A549 (cell line): ENCODE results near the gene ANKRD37.

Experiments used
- CHD2 ChIP-seq: fragments of 150-350 bp; IDR thresholded peaks from 2 replicates; pipeline ENCODE4 v1.6.1; 2014; ENCODE audit warnings: low read length; ENCODE audit not compliant: partially characterized antibody
- KDM5A ChIP-seq: fragments of 200-600 bp; sonication (generic); IDR thresholded peaks from 2 replicates; pipeline ENCODE4 v1.6.1; 2016; ENCODE audit warnings: antibody characterized with exemption, mild to moderate bottlenecking
- POLR2A ChIP-seq: IDR thresholded peaks from 2 replicates; pipeline ENCODE4 v1.6.1; 2012; ENCODE audit warnings: mild to moderate bottlenecking, low read length
- SREBF2 ChIP-seq: fragments of 450-650 bp; IDR thresholded peaks from 2 replicates; pipeline ENCODE4 v1.6.1; 2014; ENCODE audit warnings: mild to moderate bottlenecking, moderate library complexity
- TP53 ChIP-seq: fragments of 250-450 bp; sonication (Bioruptor Pico); IDR thresholded peaks from 2 replicates; pipeline ENCODE4 v1.5.0; 2021; ENCODE audit warnings: mild to moderate bottlenecking, moderate library complexity
- TF ChIP-seq, protein P1 (sequence below): fragments of >200 bp; sonication (Bioruptor Twin); formaldehyde crosslinking; IDR thresholded peaks from 3 replicates; pipeline ENCODE4 v1.5.1; 2016
- TF ChIP-seq, protein P2 (sequence below): fragments of 250-450 bp; sonication (Bioruptor Pico); IDR thresholded peaks from 2 replicates; pipeline ENCODE4 v1.5.0; 2021; ENCODE audit warnings: mild to moderate bottlenecking, moderate library complexity, borderline replicate concordance

DNA sequence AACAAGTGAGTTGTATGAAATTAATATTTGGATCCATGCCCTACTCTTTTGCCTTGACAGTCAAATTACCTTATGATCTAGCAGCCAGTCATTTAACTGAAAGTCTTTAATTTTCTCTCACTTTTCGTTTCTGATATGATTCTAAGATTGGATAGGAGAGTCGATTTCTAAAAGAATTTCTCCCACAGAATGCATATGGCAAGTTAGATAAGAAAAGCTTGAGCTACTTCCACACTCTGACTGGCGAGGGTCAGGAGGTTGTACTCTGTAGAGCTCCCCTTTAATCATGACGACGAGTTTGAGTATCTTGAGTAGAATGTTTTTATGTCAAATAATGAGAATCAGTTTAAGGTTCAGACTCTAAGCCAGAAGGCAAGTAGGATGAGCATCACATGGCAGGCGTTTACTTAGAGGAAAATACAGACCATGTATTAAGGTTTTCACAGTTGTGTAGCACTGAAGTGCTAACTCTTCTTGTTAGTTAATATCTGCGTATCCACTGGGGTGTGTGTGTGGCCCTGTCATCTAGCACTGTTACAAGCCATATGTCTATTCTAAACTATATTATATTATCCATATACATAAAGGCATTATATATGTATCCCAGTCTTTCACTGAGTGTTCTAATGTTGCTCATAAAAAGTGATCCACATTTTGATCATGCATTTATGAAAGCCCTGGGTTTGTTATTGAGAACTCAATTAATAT is 38.8 kb upstream of the ANKRD37 start:
- no peak for TF ChIP-seq CHD2
- TF ChIP-seq, protein P1, sequence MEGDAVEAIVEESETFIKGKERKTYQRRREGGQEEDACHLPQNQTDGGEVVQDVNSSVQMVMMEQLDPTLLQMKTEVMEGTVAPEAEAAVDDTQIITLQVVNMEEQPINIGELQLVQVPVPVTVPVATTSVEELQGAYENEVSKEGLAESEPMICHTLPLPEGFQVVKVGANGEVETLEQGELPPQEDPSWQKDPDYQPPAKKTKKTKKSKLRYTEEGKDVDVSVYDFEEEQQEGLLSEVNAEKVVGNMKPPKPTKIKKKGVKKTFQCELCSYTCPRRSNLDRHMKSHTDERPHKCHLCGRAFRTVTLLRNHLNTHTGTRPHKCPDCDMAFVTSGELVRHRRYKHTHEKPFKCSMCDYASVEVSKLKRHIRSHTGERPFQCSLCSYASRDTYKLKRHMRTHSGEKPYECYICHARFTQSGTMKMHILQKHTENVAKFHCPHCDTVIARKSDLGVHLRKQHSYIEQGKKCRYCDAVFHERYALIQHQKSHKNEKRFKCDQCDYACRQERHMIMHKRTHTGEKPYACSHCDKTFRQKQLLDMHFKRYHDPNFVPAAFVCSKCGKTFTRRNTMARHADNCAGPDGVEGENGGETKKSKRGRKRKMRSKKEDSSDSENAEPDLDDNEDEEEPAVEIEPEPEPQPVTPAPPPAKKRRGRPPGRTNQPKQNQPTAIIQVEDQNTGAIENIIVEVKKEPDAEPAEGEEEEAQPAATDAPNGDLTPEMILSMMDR, result no peak
- TF ChIP-seq, protein P2, sequence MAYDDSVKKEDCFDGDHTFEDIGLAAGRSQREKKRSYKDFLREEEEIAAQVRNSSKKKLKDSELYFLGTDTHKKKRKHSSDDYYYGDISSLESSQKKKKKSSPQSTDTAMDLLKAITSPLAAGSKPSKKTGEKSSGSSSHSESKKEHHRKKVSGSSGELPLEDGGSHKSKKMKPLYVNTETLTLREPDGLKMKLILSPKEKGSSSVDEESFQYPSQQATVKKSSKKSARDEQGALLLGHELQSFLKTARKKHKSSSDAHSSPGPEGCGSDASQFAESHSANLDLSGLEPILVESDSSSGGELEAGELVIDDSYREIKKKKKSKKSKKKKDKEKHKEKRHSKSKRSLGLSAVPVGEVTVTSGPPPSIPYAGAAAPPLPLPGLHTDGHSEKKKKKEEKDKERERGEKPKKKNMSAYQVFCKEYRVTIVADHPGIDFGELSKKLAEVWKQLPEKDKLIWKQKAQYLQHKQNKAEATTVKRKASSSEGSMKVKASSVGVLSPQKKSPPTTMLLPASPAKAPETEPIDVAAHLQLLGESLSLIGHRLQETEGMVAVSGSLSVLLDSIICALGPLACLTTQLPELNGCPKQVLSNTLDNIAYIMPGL (CRISPR knock-in tag), result no peak
- no peak for TF ChIP-seq KDM5A
- TF ChIP-seq TP53, result no peak
- TF ChIP-seq POLR2A, result no peak
- TF ChIP-seq SREBF2, result no peak
